ENCODE results near the gene SAMD3. TPM values are rescaled to one million over a fixed set of nuclear protein-coding genes. Genes with fewer than 3 reads are reported as not detected.

SAMD3 gene
- total and polyA plus RNA-seq, 2 of the 4 experiments (the other 2 are of a cell fraction): 3.0 to 3.9 TPM

DNA sequence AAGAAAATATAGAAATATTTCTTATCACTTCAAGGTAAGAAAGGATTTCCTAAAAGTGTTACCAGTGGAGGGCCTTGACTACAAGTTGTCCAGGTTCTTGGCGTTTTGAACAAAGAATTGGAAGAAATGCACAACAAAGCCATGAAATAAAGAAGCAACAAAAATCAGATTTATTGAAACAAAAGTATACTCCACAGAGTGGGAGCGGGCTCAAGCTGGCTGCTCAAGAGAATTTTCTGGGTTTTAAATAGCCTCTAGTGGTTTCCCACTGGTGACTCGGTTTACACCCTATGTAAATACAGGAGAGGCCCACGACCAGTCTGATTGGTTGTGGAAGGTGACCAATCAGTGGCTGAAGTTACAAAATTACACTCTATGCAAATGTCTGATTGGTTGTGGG lies 64.2 kb downstream of the SAMD3 start:
- Histone ChIP-seq H3K18ac (ENCODE audit: low read depth, low read length) (no peak overlapping the region), H3K36me3 (ENCODE audit: control insufficient read depth, insufficient read depth, low read length) (no peaks in the 10 kb centered on the region), H3K79me1 (ENCODE audit: low read depth in 1 of 2, low read length in 2 of 2) (no peaks in the 10 kb centered on the region), H4K8ac (ENCODE audit: low read depth in 2 of 2, low read length in 2 of 2) (no peak overlapping the region), H3K14ac (replicated peaks; ENCODE audit: low read depth, low read length) (no peak overlapping the region), H3K9me1 (ENCODE audit: insufficient read depth, low read length) (no peaks in the 10 kb centered on the region), H2BK15ac (ENCODE audit: low read depth, low read length) (no peak overlapping the region), H3K4me2 (ENCODE audit: low read depth, low read length) (no peak overlapping the region), H2BK120ac (ENCODE audit: low read depth, low read length) (no peak overlapping the region), H4K20me1 (ENCODE audit: insufficient read depth, low read length) (no peaks in the 10 kb centered on the region), H3K4me3 (ENCODE audit: insufficient read depth, low read depth, low read length) (no peak overlapping the region), H2BK20ac (ENCODE audit: low read depth, low read length) (no peak overlapping the region), H2AFZ (replicated peaks; ENCODE audit: low read length, poor library complexity) (no peak overlapping the region), H3K56ac (ENCODE audit: extremely low read depth, insufficient read depth, low read length) (no peak overlapping the region), H3K4ac (ENCODE audit: low read depth, low read length) (no peak overlapping the region), H3K27me3 (ENCODE audit: control insufficient read depth, insufficient read depth, low read length) (no peaks in the 10 kb centered on the region), H3K9ac (ENCODE audit: low read depth, low read length) (no peak overlapping the region), H3K4me1 (ENCODE audit: control insufficient read depth, insufficient read depth, low read length) (0 out of 2 replicates have a peak, but pooled peaks cover 1% of the 10 kb centered on the region), H2AK9ac (replicated peaks; ENCODE audit: low read depth, low read length, poor library complexity) (no peak overlapping the region), H3K27ac (ENCODE audit: insufficient read depth, low read length) (no peak overlapping the region), H2BK5ac (ENCODE audit: low read depth, low read length, poor library complexity, severe bottlenecking) (no peak overlapping the region), H4K5ac (ENCODE audit: low read depth, low read length) (no peak overlapping the region), H4K91ac (ENCODE audit: insufficient read depth, low read depth, low read length) (no peak overlapping the region), H2AK5ac (ENCODE audit: low read depth, low read length) (no peak overlapping the region), H3K23ac (ENCODE audit: low read depth, low read length) (no peak overlapping the region), H3K9me3 (ENCODE audit: control insufficient read depth, insufficient read depth, low read length) (peaks cover 8% of the 10 kb centered on the region)
- WGBS, 2 experiments (ENCODE audit: extremely low coverage in 2 of 2, insufficient read length in 1 of 2): no CpG with 5 or more reads among the region's 4 CpGs
- intact Hi-C loops (cut with micrococcal nuclease) (no loop called here), dilution Hi-C loops (cut with HindIII; ENCODE audit: low sequenced_read_pairs, unreplicated experiment) (no loop called here), in situ Hi-C loops (cut with MboI; ENCODE audit: low sequenced_read_pairs) (no loop called here)
- TF ChIP-seq BHLHE40 (IDR thresholded peaks at IDR 0.05; ENCODE audit: low read depth, low read length): no peak
- TF ChIP-seq, protein P1, sequence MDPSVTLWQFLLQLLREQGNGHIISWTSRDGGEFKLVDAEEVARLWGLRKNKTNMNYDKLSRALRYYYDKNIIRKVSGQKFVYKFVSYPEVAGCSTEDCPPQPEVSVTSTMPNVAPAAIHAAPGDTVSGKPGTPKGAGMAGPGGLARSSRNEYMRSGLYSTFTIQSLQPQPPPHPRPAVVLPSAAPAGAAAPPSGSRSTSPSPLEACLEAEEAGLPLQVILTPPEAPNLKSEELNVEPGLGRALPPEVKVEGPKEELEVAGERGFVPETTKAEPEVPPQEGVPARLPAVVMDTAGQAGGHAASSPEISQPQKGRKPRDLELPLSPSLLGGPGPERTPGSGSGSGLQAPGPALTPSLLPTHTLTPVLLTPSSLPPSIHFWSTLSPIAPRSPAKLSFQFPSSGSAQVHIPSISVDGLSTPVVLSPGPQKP (IDR thresholded peaks at IDR 0.05; ENCODE audit: borderline replicate concordance, low read depth, low read length): no peak
- TF ChIP-seq MAFK (IDR thresholded peaks at IDR 0.05; ENCODE audit: low read depth, low read length): no peak
- TF ChIP-seq CEBPB (IDR thresholded peaks at IDR 0.05; ENCODE audit: low read depth, low read length): no peak
- TF ChIP-seq SMC3 (IDR thresholded peaks at IDR 0.05; ENCODE audit: low read depth, low read length): no peak
- TF ChIP-seq CHD1 (IDR thresholded peaks at IDR 0.05; ENCODE audit: low read depth, low read length): no peak
- no peak for TF ChIP-seq RAD21 (IDR thresholded peaks at IDR 0.05; ENCODE audit: low read length)
- TF ChIP-seq, protein P2, sequence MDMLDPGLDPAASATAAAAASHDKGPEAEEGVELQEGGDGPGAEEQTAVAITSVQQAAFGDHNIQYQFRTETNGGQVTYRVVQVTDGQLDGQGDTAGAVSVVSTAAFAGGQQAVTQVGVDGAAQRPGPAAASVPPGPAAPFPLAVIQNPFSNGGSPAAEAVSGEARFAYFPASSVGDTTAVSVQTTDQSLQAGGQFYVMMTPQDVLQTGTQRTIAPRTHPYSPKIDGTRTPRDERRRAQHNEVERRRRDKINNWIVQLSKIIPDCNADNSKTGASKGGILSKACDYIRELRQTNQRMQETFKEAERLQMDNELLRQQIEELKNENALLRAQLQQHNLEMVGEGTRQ (IDR thresholded peaks at IDR 0.05; ENCODE audit: low read depth, low read length): no peak
- no peak for TF ChIP-seq POLR2A (IDR thresholded peaks at IDR 0.05; ENCODE audit: low read depth, low read length)
- DNase-seq: no peak
- BruUV-seq (replicated peaks): no TSS peak
- no peak for ATAC-seq (ENCODE audit: low read depth)
- ChIA-PET POLR2A (ENCODE audit: unreplicated experiment) (no interaction called here), CTCF (no interaction called here)
